Ovary (tissue), 9 donors: ENCODE data around the gene AJUBA. TPM values are rescaled to one million over a fixed set of nuclear protein-coding genes. Genes with fewer than 3 reads are reported as not detected.

Experiments used
- DNase-seq, 5 donors: peaks; one replicate each; pipeline ENCODE4 v3.0.0-alpha.2; 2019 to 2020
- H3K27ac ChIP-seq, 2 donors: fragments of 200-600 bp; one replicate each; pipeline versions ENCODE4 v1.5.1 to v1.8.0; 2019 to 2022
- H3K27me3 ChIP-seq: fragments of 200-600 bp; one replicate; pipeline ENCODE4 v1.8.0; 2022
- H3K36me3 ChIP-seq: fragments of 200-600 bp; sonication (generic); one replicate; pipeline ENCODE4 v1.5.1; 2019
- H3K4me1 ChIP-seq: one replicate; pipeline ENCODE4 v1.8.1; 2013; ENCODE audit warnings: mild to moderate bottlenecking, moderate library complexity; ENCODE audit not compliant: insufficient read depth
- H3K4me3 ChIP-seq: fragments of 200-600 bp; sonication (generic); one replicate; pipeline ENCODE4 v1.5.1; 2017
- H3K9me3 ChIP-seq, 2 donors: fragments of 200-600 bp in 1 of 2; sonication (generic) in 1 of 2; one replicate each; pipeline versions ENCODE4 v1.5.1 to v1.8.1; 2013 to 2019; ENCODE audit warnings: mild to moderate bottlenecking in 1 of 2, moderate library complexity in 1 of 2
- CTCF ChIP-seq, 3 donors: fragments of 450-650 bp in 2 of 3; fragments of 200-600 bp in 1 of 3; IDR thresholded peaks; one replicate each; pipeline versions ENCODE4 v1.5.1 to v1.8.0; 2016 to 2022; ENCODE audit warnings: antibody characterized with exemption in 3 of 3, mild to moderate bottlenecking in 1 of 3
- EP300 ChIP-seq: sonication (generic); formaldehyde crosslinking; IDR thresholded peaks from one replicate; pipeline ENCODE4 v1.6.1; 2017; ENCODE audit warnings: antibody characterized with exemption
- POLR2A ChIP-seq: fragments of 450-650 bp; IDR thresholded peaks from one replicate; pipeline ENCODE4 v1.6.1; 2017; ENCODE audit warnings: antibody characterized with exemption, mild to moderate bottlenecking, moderate library complexity
- WGBS, 3 donors: extraction: QIAGEN DNeasy Blood & Tissue Kit in 1 of 3; methylation state at CpG; one replicate each; pipeline versions ENCODE4 v1.1.5 to v1.1.7; 2013 to 2017; 5-methylcytosine and 5-hydroxymethylcytosine counted together
- intact Hi-C, 4 donors: fragments of 100-400 bp; cut with DNase I; formaldehyde crosslinking; loops; one replicate each; pipeline versions ENCODE4 v1.11.0 to v1.15.1; 2022 to 2023
- polyA plus RNA-seq, 2 donors: library from polyadenylated mRNA; stranded (reverse); fragments of 200-250 nt in 1 of 2; fragments of 350-450 nt in 1 of 2; fragmentation: Illumina TruSeq in 1 of 2; extraction: RNeasy Lipid Tissue Mini Kit (QIAGEN cat#74804) in 1 of 2; gene quantifications; one replicate each; pipeline ENCODE4 v1.2.3, GENCODE V29; 2013 to 2014
- total RNA-seq, 7 donors: library from RNA; depleted of rRNA in 2 of 7; stranded (reverse); fragments of >200 nt in 2 of 7; fragmentation: NEBNext Ultra II Directional in 3 of 7; extraction: Animal tissue kit (Norgen Biotek cat#: 25700) in 3 of 7; gene quantifications; one replicate each; pipeline versions ENCODE4 v1.1.0 to v1.2.4, GENCODE V29; 2016 to 2023
- donor health status: DM: no; HTN: no; CAD: no; lungs with moderate emphysema.
- donor health status: DM: no; HTN: no; CAD: no.
- donor health status: Bipolar disorder and iron deficiency.
- donor health status: DM: yes; HTN: yes; CAD: no.
- donor health status: DM: no; HTN: no; CAD: no.
- donor health status: DM: yes; HTN: yes; CAD: no.

AJUBA gene
- total and polyA plus RNA-seq, 9 donors = 11.2 to 34.5 (median 19.1) TPM

- peak overlapping the region; percentile 73 to 74 for H3K27ac ChIP-seq
- intact Hi-C loops = loop anchor here in 2 of 4 donors (5.0 to 10.0 kb wide), 2 partner anchors 48 to 105 kb away; partner anchors contain the start of gene LRP10 (in 1 of the 2)
- H3K27me3 ChIP-seq = no peaks in the 10 kb centered on the region
- TF ChIP-seq POLR2A = no peak
- TF ChIP-seq EP300 = no peak
- TF ChIP-seq CTCF (IDR thresholded peaks at IDR 0.05) = no peak
- H3K9me3 ChIP-seq = no peaks in the 10 kb centered on the region
- 50 to 51% (median 50%) methylated on average over 8 of the region's 8 CpGs for whole genome bisulfite sequencing, 3 donors
- DNase-seq = peak in 1 of 5 donors; percentile 17
- peaks cover 12% of the 10 kb centered on the region for H3K4me1 ChIP-seq
- H3K36me3 ChIP-seq = no peaks in the 10 kb centered on the region
- H3K4me3 ChIP-seq = peak overlapping the region; percentile 75
Observed at GRCh38 chr14:22979748-22980392, 2.5 kb downstream of the AJUBA start.

- H3K9me3 ChIP-seq = no peaks in the 10 kb centered on the region
- H3K27me3 ChIP-seq = no peaks in the 10 kb centered on the region
- H3K36me3 ChIP-seq = no peaks in the 10 kb centered on the region
- H3K27ac ChIP-seq = peak overlapping the region in 1 of 2 donors; percentile 34
- H3K4me1 ChIP-seq = peaks cover 12% of the 10 kb centered on the region
- TF ChIP-seq CTCF (IDR thresholded peaks at IDR 0.05) (no peak), POLR2A (no peak), EP300 (no peak)
- 47 to 68% (median 53%) methylated on average over 5 of the region's 5 CpGs for WGBS, 3 donors
- no peak overlapping the region for H3K4me3 ChIP-seq
- intact Hi-C loops = no loop called here
- peak in 1 of 5 donors; percentile 22 for DNase-seq
Observed at GRCh38 chr14:22978981-22979671, 3.2 kb downstream of the AJUBA start.

- H3K36me3 ChIP-seq = no peaks in the 10 kb centered on the region
- H3K27ac ChIP-seq = peak overlapping the region in 1 of 2 donors; percentile 34
- WGBS, 3 donors = 50 to 69% (median 59%) methylated on average over 3 of the region's 3 CpGs
- TF ChIP-seq CTCF (IDR thresholded peaks at IDR 0.05) (no peak), EP300 (no peak), POLR2A (no peak)
- DNase-seq = no peak
- H3K9me3 ChIP-seq = no peaks in the 10 kb centered on the region
- H3K4me3 ChIP-seq = no peak overlapping the region
- intact Hi-C loops = no loop called here
- no peaks in the 10 kb centered on the region for H3K27me3 ChIP-seq
- peaks cover 12% of the 10 kb centered on the region for H3K4me1 ChIP-seq
Observed at GRCh38 chr14:22978487-22978837, 3.9 kb downstream of the AJUBA start.

- DNase-seq = peak; percentile 51 to 76 (median 58)
- Histone ChIP-seq H3K9me3 (no peaks in the 10 kb centered on the region), H3K27me3 (no peaks in the 10 kb centered on the region), H3K36me3 (no peaks in the 10 kb centered on the region), H3K4me3 (no peak overlapping the region), H3K27ac (peak overlapping the region; percentile 28), H3K4me1 (peaks cover 12% of the 10 kb centered on the region)
- intact Hi-C loops = no loop called here
- TF ChIP-seq EP300 = no peak
- TF ChIP-seq POLR2A = no peak
- TF ChIP-seq CTCF (IDR thresholded peaks at IDR 0.05) = no peak
- 14 to 22% (median 19%) methylated on average over 8 of the region's 8 CpGs for WGBS, 3 donors
Observed at GRCh38 chr14:22977684-22978486, 4.5 kb downstream of the AJUBA start.
